ENCODE measurements around the gene DNMT3B.
"Not testable (repeated sequence)": the region's sequence is repeated elsewhere in the genome, so short reads cannot be mapped to it uniquely, and the experiment has no call there.

- TF ChIP-seq CTCF (conservative IDR thresholded peaks at IDR 0.05 in 1 of 2, IDR thresholded peaks at IDR 0.05 in 1 of 2; ENCODE audit: extremely low read depth in 1 of 2, insufficient read depth in 1 of 2, low read depth in 1 of 2, low read length in 2 of 2); EZH2 (IDR thresholded peaks at IDR 0.05; ENCODE audit: borderline replicate concordance, low read length): not testable (repeated sequence)
Observed at GRCh38 chr20:32797571-32797970, 35.4 kb downstream of the DNMT3B start.
